Stimulated activated CD8-positive, alpha-beta memory T cell treated with anti-CD3 and anti-CD28 coated beads, Interleukin-2, amount 100 ng/mL, for 48 hours (primary cell): ENCODE measurements around the gene P4HTM.

Experiments used
- DNase-seq, 2 donors: peaks; one replicate each; pipeline ENCODE4 v3.0.0-alpha.2; 2020; ENCODE audit warnings: low read depth in 2 of 2

The P4HTM gene

GRCh38 chr3:48989796-48990635, at the start of gene P4HTM:
Gene P4HTM, plus strand, starts transcription at chr3:48990241. Its CDS starts 16 bp downstream, at chr3:48990257.
- DNase-seq = peak; percentile 77 to 80

GRCh38 chr3:48945432-48945831, 44.6 kb upstream of the P4HTM start:
- DNase-seq = no peak

GRCh38 chr3:48945891-48946549, 44.0 kb upstream of the P4HTM start:
- no peak for DNase-seq

GRCh38 chr3:48949376-48949717, 40.7 kb upstream of the P4HTM start:
- no peak for DNase-seq

- no peak for DNase-seq
These were observed 40.0 kb upstream of the P4HTM start for GRCh38 chr3:48950051-48950450.

- no peak for DNase-seq
These were observed 38.3 kb upstream of the P4HTM start for GRCh38 chr3:48951764-48952163.

- DNase-seq = peak in 1 of 2 donors; percentile 20
These were observed 37.4 kb upstream of the P4HTM start for GRCh38 chr3:48952510-48953118.

- no peak for DNase-seq
These were observed 32.9 kb upstream of the P4HTM start for GRCh38 chr3:48957006-48957705.

- no peak for DNase-seq
These were observed 29.1 kb upstream of the P4HTM start for GRCh38 chr3:48960841-48961413.

- no peak for DNase-seq
These were observed 27.7 kb upstream of the P4HTM start for GRCh38 chr3:48962340-48962739.

- DNase-seq = no peak
These were observed 27.1 kb upstream of the P4HTM start for GRCh38 chr3:48962939-48963338.

GRCh38 chr3:48963591-48963990, 26.4 kb upstream of the P4HTM start:
- no peak for DNase-seq

GRCh38 chr3:48966367-48966766, 23.7 kb upstream of the P4HTM start:
- DNase-seq = no peak

- DNase-seq = no peak
These were observed 23.1 kb upstream of the P4HTM start for GRCh38 chr3:48966876-48967361.

- no peak for DNase-seq
These were observed 19.5 kb upstream of the P4HTM start for GRCh38 chr3:48970586-48970985.

GRCh38 chr3:48974076-48974864, 15.8 kb upstream of the P4HTM start:
- DNase-seq = no peak

GRCh38 chr3:48979451-48979850, 10.6 kb upstream of the P4HTM start:
- DNase-seq = no peak

- DNase-seq = no peak
These were observed 9.7 kb upstream of the P4HTM start for GRCh38 chr3:48980295-48980694.

- DNase-seq = no peak
These were observed 8.0 kb upstream of the P4HTM start for GRCh38 chr3:48982016-48982415.

GRCh38 chr3:48982686-48983085, 7.4 kb upstream of the P4HTM start:
- no peak for DNase-seq

GRCh38 chr3:48983096-48983495, 6.9 kb upstream of the P4HTM start:
- no peak for DNase-seq
